ENCODE measurements around the gene POMGNT1. TPM values are rescaled to one million over a fixed set of nuclear protein-coding genes. Genes with fewer than 3 reads are reported as not detected.

Gene POMGNT1
- total and polyA plus RNA-seq, 8 donors, result 2.9 to 47.3 (median 36.2) TPM

DNA sequence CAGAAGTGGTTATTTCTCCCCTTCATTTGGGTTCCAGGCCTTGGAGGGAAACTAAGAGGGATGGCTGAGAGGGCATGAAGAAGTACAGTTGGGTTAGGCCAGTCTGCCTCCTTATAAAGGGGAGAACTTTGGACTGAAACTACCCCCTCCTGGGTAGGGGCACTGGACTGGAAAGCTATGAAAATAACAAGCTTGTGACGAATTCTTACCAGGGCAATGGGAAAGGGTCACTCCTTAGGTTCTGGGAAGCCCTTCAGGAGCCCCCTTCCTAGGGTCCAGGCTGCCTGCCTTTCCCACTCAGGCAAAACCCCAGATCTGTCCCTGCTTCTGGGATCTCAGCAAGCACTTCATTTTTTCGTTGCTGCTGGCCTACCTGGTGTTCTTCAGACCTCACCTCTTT lies 12.2 kb downstream of the POMGNT1 start:
- intact Hi-C loops (cut with DNase I; ENCODE audit: low total_unique reads), result no loop called here
- Histone ChIP-seq H3K4me3 (no peak overlapping the region), H3K27ac (peak overlapping the region in 4 of 5 donors; percentile 23 to 90 (median 87)), H3K4me1 (peaks cover 47 to 70% (median 69%) of the 10 kb centered on the region in 4 donors), H3K36me3 (peaks cover 6 to 46% (median 44%) of the 10 kb centered on the region in 4 donors), H3K9me3 (no peaks in the 10 kb centered on the region), H3K27me3 (no peaks in the 10 kb centered on the region)
- 85 to 100% (median 89%) methylated on average over 2 of the region's 2 CpGs for WGBS, 5 donors
- DNase-seq, result no peak
- TF ChIP-seq, protein P1, sequence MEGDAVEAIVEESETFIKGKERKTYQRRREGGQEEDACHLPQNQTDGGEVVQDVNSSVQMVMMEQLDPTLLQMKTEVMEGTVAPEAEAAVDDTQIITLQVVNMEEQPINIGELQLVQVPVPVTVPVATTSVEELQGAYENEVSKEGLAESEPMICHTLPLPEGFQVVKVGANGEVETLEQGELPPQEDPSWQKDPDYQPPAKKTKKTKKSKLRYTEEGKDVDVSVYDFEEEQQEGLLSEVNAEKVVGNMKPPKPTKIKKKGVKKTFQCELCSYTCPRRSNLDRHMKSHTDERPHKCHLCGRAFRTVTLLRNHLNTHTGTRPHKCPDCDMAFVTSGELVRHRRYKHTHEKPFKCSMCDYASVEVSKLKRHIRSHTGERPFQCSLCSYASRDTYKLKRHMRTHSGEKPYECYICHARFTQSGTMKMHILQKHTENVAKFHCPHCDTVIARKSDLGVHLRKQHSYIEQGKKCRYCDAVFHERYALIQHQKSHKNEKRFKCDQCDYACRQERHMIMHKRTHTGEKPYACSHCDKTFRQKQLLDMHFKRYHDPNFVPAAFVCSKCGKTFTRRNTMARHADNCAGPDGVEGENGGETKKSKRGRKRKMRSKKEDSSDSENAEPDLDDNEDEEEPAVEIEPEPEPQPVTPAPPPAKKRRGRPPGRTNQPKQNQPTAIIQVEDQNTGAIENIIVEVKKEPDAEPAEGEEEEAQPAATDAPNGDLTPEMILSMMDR (IDR thresholded peaks at IDR 0.05), result no peak
- no peak for TF ChIP-seq POLR2A (IDR thresholded peaks at IDR 0.05)
- TF ChIP-seq POLR2AphosphoS5 (IDR thresholded peaks at IDR 0.05), result no peak
- TF ChIP-seq EP300 (IDR thresholded peaks at IDR 0.05), result no peak

DNA sequence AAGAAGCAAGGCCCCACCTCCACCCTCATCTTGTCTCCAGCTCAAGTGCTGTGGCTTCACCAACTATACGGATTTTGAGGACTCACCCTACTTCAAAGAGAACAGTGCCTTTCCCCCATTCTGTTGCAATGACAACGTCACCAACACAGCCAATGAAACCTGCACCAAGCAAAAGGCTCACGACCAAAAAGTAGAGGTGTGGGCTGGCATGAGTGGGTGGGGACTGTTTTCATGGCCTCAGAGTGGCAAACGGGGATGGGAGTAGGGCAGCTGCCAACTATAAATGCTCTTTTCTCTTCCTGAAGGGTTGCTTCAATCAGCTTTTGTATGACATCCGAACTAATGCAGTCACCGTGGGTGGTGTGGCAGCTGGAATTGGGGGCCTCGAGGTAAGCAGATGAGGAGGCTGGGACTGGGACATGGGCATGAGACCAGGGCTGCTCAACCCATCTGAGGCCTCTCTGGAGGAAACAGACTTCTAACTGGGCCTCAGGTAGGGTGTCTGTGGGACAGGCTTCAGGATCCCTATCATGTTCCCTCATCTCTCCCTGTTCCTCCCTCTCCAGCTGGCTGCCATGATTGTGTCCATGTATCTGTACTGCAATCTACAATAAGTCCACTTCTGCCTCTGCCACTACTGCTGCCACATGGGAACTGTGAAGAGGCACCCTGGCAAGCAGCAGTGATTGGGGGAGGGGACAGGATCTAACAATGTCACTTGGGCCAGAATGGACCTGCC lies 13.1 kb downstream of the POMGNT1 start:
- 63 to 73% (median 69%) methylated on average over 4 to 7 of the region's 7 CpGs for WGBS, 5 donors
- Histone ChIP-seq H3K4me3 (peak overlapping the region in 1 of 4 donors; percentile 15), H3K27me3 (no peaks in the 10 kb centered on the region), H3K27ac (peak overlapping the region; percentile 85 to 90 (median 88)), H3K4me1 (peaks cover 47 to 79% (median 75%) of the 10 kb centered on the region in 4 donors), H3K9me3 (no peaks in the 10 kb centered on the region), H3K36me3 (peaks cover 0 to 36% (median 34%) of the 10 kb centered on the region in 4 donors)
- no peak for TF ChIP-seq POLR2AphosphoS5 (IDR thresholded peaks at IDR 0.05)
- no peak for TF ChIP-seq EP300 (IDR thresholded peaks at IDR 0.05)
- TF ChIP-seq, protein P1 (IDR thresholded peaks at IDR 0.05), result no peak
- TF ChIP-seq POLR2A (IDR thresholded peaks at IDR 0.05), result no peak
- no peak for DNase-seq
- intact Hi-C loops (cut with DNase I; ENCODE audit: low total_unique reads), result no loop called here

DNA sequence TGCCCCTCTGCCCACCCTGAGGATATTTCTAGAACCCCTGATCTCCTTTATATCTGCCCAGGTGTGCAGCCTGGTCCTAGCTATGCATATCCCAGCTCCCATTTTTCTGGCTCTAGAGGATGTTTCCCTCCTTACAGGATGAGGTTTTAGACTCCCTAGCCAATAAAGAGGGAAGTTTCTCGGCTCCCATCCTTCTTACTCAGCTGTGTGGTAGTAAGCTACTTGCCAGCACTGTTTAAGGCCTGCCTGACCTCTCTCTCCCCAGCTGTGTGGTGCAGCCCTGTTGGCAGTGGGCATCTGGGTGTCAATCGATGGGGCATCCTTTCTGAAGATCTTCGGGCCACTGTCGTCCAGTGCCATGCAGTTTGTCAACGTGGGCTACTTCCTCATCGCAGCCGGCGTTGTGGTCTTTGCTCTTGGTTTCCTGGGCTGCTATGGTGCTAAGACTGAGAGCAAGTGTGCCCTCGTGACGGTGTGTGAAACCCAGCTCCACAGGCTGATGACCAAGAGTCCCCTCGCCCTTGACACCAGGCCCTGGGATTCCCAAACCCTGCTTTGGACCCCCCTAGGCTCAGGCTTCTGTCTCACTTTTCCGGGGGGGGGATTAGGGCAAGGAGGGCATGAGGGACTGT lies 14.2 kb downstream of the POMGNT1 start:
- intact Hi-C loops (cut with DNase I; ENCODE audit: low total_unique reads), result no loop called here
- DNase-seq, result no peak
- Histone ChIP-seq H3K9me3 (no peaks in the 10 kb centered on the region), H3K36me3 (peaks cover 0 to 26% (median 24%) of the 10 kb centered on the region in 4 donors), H3K27ac (peak overlapping the region; percentile 85 to 90 (median 88)), H3K4me3 (peak overlapping the region in 2 of 4 donors; percentile 10 to 15), H3K4me1 (peaks cover 41 to 84% (median 75%) of the 10 kb centered on the region in 4 donors), H3K27me3 (no peaks in the 10 kb centered on the region)
- TF ChIP-seq, protein P1 (IDR thresholded peaks at IDR 0.05), result no peak
- TF ChIP-seq POLR2A (IDR thresholded peaks at IDR 0.05) (no peak), EP300 (IDR thresholded peaks at IDR 0.05) (no peak), POLR2AphosphoS5 (IDR thresholded peaks at IDR 0.05) (no peak)
- WGBS, 5 donors, result 69 to 74% (median 72%) methylated on average over 9 to 12 of the region's 12 CpGs

DNA sequence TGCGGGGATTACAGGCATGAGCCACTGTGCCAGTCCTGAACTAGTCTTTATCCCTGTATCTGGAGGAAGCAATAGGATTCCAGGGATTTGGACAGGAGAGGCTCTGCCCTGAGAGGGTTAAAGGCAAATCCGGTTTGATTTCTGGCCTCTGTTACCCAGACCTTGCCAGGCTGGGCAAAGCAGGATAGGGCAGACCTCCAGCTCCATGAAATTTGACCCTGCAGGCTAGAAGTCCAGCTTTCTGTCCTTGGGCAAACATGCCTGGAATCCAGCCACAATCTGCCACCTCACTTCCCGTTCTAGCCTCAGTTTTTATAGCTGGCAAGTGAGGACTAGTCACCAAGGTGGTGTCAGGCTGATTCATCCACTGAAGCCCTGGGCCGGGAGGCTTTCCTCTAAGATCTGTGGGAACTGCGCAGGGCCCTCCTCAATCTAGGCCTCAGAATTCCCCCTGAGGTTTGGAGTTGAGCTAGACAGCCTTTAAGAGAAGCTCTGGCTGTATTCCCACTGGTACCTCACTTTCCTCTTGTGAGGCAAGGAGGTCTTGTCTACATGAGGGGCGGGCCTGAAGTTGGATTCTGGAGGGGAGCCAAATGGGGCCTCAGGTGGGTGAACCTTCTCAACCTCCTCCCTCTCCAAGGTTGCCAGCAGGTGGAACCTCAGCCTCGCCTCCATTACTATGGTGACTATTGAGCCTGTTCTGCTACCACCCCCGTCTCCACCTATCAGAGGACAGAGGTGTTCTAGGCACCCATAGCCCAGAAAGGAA lies 15.0 kb downstream of the POMGNT1 start:
- Histone ChIP-seq H3K36me3 (peaks cover 0 to 20% (median 16%) of the 10 kb centered on the region in 4 donors), H3K27me3 (no peaks in the 10 kb centered on the region), H3K9me3 (no peaks in the 10 kb centered on the region), H3K4me3 (peak overlapping the region in 3 of 4 donors; percentile 6 to 37 (median 7)), H3K4me1 (peaks cover 35 to 79% (median 67%) of the 10 kb centered on the region in 4 donors), H3K27ac (peak overlapping the region; percentile 85 to 90 (median 88))
- intact Hi-C loops (cut with DNase I; ENCODE audit: low total_unique reads), result no loop called here
- DNase-seq, result peak; percentile 94
- TF ChIP-seq, protein P1 (IDR thresholded peaks at IDR 0.05), result no peak
- TF ChIP-seq EP300 (IDR thresholded peaks at IDR 0.05) (no peak), POLR2AphosphoS5 (IDR thresholded peaks at IDR 0.05) (peak; percentile 11 to 90 (median 73)), POLR2A (IDR thresholded peaks at IDR 0.05) (no peak)
- 28 to 41% (median 36%) methylated on average over 8 of the region's 8 CpGs for WGBS, 5 donors
